Measurements from ENCODE around the gene CCDC187.
"Not testable (repeated sequence)": the region's sequence is repeated elsewhere in the genome, so short reads cannot be mapped to it uniquely, and the experiment has no call there.

Gene CCDC187

GRCh38 chr9:136322756-136323330 is 18.9 kb upstream of the CCDC187 start:
- no peak overlapping the region for H3K4me3 ChIP-seq (replicated peaks; ENCODE audit: low read depth, low read length)
- no peak for TF ChIP-seq CTCF (IDR thresholded peaks at IDR 0.05; ENCODE audit: low read depth, low read length, missing control alignments)
- DNase-seq (ENCODE audit: extremely low read depth, low read depth) = no peak

- TF ChIP-seq CTCF (IDR thresholded peaks at IDR 0.05; ENCODE audit: low read depth, low read length, missing control alignments) = no peak
- no peak for DNase-seq (ENCODE audit: extremely low read depth, low read depth)
- H3K4me3 ChIP-seq (replicated peaks; ENCODE audit: low read depth, low read length) = no peak overlapping the region
Measured at GRCh38 chr9:136321561-136321960, 17.7 kb upstream of the CCDC187 start.

GRCh38 chr9:136320972-136321371 is 17.1 kb upstream of the CCDC187 start:
- not testable (repeated sequence) for H3K4me3 ChIP-seq (replicated peaks; ENCODE audit: low read depth, low read length); DNase-seq (ENCODE audit: extremely low read depth, low read depth)

- DNase-seq (ENCODE audit: extremely low read depth, low read depth) = not testable (repeated sequence)
Measured at GRCh38 chr9:136319955-136320354, 16.1 kb upstream of the CCDC187 start.

GRCh38 chr9:136319244-136319643 is 15.3 kb upstream of the CCDC187 start:
- not testable (repeated sequence) for DNase-seq (ENCODE audit: extremely low read depth, low read depth); H3K4me3 ChIP-seq (replicated peaks; ENCODE audit: low read depth, low read length)

More at GRCh38 chr9:136319955-136320354, 16.1 kb upstream of the CCDC187 start:
- H3K4me3 ChIP-seq (replicated peaks; ENCODE audit: low read depth, low read length) = not testable (repeated sequence)

GRCh38 chr9:136318776-136319241 is 14.9 kb upstream of the CCDC187 start:
- DNase-seq (ENCODE audit: extremely low read depth, low read depth) = no peak
- TF ChIP-seq CTCF (IDR thresholded peaks at IDR 0.05; ENCODE audit: low read depth, low read length, missing control alignments) = no peak
- no peak overlapping the region for H3K4me3 ChIP-seq (replicated peaks; ENCODE audit: low read depth, low read length)

- TF ChIP-seq CTCF (IDR thresholded peaks at IDR 0.05; ENCODE audit: low read depth, low read length, missing control alignments) = no peak
Measured at GRCh38 chr9:136318111-136318775, 14.3 kb upstream of the CCDC187 start.

GRCh38 chr9:136317695-136318094 is 13.8 kb upstream of the CCDC187 start:
- H3K4me3 ChIP-seq (replicated peaks; ENCODE audit: low read depth, low read length) = no peak overlapping the region
- no peak for DNase-seq (ENCODE audit: extremely low read depth, low read depth)
- TF ChIP-seq CTCF (IDR thresholded peaks at IDR 0.05; ENCODE audit: low read depth, low read length, missing control alignments) = no peak

More at GRCh38 chr9:136318111-136318775, 14.3 kb upstream of the CCDC187 start:
- DNase-seq (ENCODE audit: extremely low read depth, low read depth) = no peak
- H3K4me3 ChIP-seq (replicated peaks; ENCODE audit: low read depth, low read length) = no peak overlapping the region

Measured in HFF-Myc (cell line).